SU-DHL-6 (cell line): Measurements from ENCODE around the gene DTHD1.

Experiments
- CTCF ChIP-seq: fragments of 200-600 bp; sonication (generic); IDR thresholded peaks from one replicate; pipeline ENCODE4 v1.5.1; 2017; ENCODE audit warnings: antibody characterized with exemption, mild to moderate bottlenecking, low read length, moderate library complexity; ENCODE audit not compliant: insufficient read depth, poor library complexity, severe bottlenecking
- EZH2phosphoT487 ChIP-seq: fragments of 200-600 bp; sonication (generic), shearing (Covaris generic); conservative IDR thresholded peaks from 2 replicates; pipeline ENCODE4 v1.6.1; 2018; ENCODE audit warnings: mild to moderate bottlenecking, antibody characterized with exemption, low read length, moderate library complexity, mixed read lengths

GRCh38 chr4:36329228-36329627 is 47.8 kb downstream of the DTHD1 start:
- TF ChIP-seq CTCF: no peak
- no peak for TF ChIP-seq EZH2phosphoT487
